ENCODE results near the gene CCDC154.

The CCDC154 gene

GRCh38 chr16:1414532-1415260 is 29.7 kb downstream of the CCDC154 start, which contains the start of gene UNKL:
UNKL (minus strand) TSS chr16:1414704; CDS start chr16:1414691, 13 bp downstream.
- DNase-seq, result peak; percentile 79 to 87

DNA sequence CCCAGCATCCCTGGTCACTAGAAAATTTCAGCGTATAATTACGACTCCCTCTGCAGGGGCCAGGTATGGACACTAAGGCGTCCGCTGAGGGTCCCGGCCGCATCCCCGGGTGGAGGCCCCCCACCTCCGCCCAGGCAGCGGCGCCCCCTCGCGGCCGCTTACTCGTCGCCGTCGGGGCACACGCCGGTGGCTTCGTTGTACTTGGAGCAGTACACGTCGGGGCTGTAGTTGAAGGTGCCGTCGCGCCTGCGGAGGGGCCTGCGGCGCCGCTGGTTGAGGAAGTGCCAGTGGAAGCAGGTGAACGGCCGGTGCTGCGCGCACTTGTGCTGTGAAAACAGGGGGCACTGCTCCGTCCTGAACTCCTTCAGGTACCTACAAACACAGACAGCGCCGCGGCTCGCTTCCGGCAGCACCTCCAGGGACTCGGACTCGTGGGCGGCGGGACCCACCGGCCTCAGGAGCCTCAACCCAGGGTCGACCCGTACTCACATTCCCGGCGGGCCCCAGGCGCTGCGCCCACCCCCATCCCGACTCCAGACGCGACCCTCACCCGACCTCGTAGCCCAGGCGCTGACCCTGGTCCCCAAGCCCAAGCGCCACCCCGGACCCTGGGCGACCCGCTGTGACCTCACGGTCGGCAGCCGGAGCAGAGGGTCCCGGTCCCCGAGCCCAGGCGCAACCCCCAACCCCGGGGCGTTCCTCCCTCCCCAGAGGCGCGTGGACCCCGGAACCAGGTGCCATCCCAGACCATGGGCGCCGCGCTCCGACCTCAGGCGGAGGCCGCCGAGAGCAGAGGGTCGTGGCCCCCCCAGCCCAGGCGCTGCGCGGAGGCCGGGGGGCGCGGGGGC is 30.4 kb downstream of the CCDC154 start:
- peak; percentile 82 to 84 for DNase-seq

GRCh38 chr16:1412847-1413246 is 31.5 kb downstream of the CCDC154 start:
- DNase-seq, result no peak

DNA sequence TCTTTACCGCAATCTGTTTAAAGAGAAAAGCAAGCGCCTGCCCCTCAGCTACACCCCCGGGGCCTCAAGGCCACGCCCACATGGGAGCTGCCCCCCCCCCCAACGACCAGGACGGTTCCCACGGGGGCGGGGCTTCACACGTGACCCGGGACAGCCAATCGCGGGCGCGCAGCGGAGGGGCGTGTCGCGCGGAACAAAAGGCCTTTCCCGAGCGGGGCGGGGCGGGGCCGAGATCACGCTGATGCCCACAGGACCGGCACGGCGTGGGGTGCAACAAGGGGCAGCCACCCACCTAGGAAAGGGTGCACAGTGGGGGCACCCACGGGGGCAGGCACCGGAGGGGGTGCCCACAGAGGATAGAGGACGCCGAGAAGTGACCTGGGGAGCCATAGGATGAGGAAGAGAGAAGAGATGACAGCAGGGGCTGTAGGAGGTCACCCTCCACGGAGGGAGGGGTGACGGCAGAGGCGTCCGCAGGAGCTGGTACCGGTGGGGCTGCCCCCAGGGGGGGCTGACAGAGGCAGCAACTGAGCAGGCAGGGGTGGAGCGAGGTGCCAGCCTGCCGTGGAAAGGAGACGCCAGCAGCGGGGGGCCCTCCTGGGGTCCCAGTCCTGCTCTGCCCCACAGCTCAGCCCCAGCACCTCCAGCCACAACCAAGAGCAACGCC is 36.1 kb downstream of the CCDC154 start:
- DNase-seq, result peak; percentile 99

- no peak for DNase-seq
Observed at GRCh38 chr16:1407753-1408152, 36.6 kb downstream of the CCDC154 start.

DNA sequence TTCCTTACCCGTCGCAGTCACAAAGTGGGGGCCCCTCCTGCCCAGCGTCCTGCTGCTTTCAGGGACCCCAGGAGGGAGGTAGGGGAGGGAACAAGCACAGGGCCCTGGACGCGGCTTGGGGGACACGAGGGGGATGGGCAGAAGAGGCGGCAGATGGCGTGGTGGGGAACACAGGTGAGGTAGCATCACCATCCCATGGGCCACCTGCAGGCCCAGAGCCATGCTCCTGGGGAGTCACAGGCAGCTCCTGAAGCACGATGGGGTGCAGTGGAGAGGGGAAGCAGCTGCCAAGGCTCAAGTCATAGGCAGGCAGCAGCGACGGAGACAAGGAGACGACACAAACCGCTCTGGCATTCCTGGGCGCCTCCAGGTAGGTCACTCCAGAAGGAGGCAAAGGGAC is 40.6 kb downstream of the CCDC154 start:
- DNase-seq, result no peak

- no peak for DNase-seq
Observed at GRCh38 chr16:1403036-1403435, 41.3 kb downstream of the CCDC154 start.

DNA sequence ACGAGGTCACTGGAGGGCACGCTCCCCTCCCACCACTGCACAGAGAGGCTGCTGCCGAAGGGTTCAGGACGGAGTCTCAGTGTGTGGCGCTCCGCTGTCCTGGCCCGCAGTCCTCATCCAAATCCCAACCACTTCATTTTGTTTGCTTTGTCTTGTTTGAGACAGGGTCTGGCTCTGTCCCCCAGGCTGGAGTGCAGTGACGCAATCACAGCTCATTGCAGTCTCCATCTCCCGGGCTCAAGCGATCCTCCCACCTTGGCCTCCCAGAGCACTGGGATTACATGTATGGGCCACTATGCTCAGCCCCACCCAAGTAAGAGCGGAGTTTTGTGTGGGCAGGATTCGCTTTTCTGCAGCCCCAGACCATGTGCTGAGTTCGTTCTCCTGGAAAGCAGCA is 42.6 kb downstream of the CCDC154 start:
- DNase-seq, result no peak

GRCh38 chr16:1401061-1401757 is 43.1 kb downstream of the CCDC154 start:
- DNase-seq, result no peak

DNA sequence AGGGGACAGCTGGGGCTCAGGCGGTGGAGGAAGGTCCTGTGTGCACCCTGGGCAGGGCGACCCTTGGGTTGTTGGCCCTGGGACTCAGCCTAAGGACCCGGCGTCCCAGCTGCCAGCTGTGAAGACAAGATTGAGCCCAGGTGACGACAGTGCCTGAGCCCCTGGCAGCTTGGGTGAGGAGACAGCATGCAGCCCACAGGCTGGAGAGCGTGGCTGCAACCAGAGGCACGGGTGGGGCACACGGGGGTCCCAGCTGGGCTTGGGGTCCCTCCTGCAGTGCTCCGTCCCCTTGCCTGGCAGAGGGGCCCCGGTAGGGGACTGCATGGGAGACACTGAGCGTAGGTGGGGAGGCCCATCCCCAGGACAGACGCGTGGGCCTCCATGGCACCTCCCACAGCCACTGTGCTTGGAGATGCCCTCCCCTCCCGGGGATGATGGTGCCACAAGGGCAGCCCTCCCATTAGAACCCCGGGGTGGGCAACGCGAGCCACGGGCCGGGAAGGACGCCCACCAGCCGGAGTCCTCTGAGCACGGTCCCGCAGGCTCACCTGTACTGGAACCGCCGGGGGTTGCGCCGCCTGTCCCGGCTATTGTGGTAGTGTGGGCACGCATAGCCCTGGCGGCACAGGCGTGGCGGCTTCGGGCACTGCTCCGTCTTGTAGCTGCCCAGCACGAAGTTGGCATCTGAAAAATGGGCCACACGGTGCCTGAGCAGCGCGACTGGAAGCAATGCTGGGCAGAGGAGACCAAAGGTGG is 45.4 kb downstream of the CCDC154 start:
- no peak for DNase-seq

DNA sequence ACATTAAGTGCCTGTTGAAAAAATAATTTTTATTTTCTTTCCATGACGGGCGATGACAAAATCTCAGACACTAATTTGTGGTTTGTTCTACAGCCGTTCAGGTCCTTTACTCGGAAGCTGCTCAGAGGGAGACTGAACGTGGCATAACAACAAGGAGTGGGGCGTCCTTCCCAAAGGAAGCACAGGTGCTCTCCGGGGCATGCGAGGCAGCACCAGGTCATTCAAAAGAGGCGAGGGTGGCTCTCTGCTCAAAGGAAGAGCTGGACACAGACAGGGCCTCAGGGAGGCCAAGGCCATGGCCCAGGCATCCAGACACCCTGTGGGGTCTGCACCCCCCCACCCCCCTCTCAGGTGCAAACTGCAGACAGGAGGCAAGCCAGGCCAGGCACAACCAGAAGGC is 46.0 kb downstream of the CCDC154 start:
- DNase-seq, result no peak

GRCh38 chr16:1397779-1398178 is 46.6 kb downstream of the CCDC154 start:
- DNase-seq, result no peak

- no peak for DNase-seq
Observed at GRCh38 chr16:1395444-1396031, 48.8 kb downstream of the CCDC154 start.

GRCh38 chr16:1394367-1394951 is 49.9 kb downstream of the CCDC154 start:
- no peak for DNase-seq

DNA sequence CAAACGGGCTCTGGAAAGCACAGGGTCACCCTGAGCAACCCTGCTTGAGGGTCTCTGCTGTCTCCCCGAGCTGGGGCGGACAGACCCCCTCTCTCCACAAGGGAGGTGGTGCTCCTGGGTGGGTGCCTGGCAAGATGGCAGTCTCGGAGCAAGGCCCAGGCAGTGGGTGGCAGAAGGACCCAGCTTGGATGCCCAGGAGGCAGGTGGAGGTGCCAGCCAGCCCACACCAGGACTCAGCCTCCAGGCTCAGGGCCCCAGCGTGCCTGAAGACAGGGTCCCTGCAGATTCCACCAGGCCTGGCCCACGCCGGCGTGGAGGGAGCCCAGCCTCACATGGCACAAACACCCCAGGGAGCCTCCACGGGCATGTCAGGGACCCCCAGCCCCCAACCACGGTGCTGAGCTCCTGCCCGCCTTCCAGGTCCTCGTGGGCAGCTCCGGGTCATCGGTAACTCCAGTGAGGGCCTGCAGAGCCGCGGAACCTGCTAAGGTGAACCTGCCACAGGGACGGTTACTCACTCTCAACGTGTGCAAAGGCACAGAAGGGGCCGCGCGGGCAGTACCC is 50.7 kb downstream of the CCDC154 start:
- DNase-seq, result no peak

DNA sequence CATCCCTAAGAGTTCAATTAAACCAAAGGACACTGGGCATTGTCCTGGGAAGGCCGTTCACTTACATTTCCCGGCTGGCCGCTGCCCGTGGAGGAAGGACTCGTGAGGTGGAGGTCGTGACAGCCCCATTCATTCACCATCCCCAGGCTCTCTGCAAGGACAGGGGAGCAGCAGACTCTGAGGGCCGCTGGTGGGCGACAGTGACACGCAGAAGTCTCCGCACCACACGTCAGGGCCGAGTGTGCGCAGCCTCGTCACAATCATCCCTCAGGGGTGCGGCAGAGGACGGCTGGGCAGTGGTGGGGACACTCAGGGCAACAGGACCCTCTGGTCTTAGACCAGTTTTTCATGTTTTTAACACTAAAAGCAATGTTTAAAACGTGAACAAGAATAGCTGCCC is 51.5 kb downstream of the CCDC154 start:
- no peak for DNase-seq

DNA sequence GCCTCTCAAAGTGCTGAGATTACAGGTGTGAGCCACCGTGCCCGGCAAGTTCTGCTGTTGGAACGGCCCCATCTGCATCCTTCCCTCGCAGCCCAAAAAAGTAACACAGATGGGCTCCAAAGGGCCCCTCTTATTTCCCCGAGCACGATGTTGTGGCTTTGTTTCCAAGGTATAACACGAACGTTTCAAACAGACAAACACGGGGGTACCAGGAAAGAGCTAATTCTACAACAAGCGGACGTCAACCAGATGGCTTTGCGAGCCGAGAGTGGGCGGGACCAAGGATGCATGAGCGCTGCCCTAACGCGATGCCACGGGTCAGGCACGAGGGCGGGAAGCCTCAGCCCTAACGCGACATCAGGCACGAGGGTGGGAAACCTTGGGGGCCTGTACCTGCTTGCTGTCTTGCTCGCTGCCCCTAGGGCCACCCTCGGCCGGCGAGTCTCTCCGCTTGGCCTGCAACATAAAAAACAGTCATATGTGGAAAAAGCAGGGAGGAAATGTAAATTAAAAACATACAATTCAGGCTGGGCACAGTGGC is 54.0 kb downstream of the CCDC154 start:
- no peak for DNase-seq

- DNase-seq, result no peak
Observed at GRCh38 chr16:1389762-1390161, 54.6 kb downstream of the CCDC154 start.

DNA sequence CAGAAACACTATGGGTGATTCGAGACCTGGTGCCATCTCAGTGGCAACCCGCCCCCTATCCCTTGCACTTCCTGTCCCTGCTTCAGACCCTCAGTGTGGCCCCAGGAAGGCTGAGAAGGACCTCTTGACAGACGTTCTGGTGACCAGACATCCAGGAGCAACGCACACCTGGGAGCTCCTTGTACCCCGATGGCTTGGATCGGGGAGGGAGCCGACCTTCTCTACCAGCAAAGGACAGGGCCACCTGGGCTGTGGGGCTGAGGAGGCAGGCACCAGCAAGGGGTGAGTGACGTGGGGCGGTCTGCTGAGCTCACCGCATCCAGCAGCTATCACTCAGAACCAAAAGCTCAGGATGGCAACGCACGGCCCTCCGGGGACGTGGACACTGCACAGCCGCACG is 57.0 kb downstream of the CCDC154 start:
- DNase-seq, result no peak

GRCh38 chr16:1385232-1385631 is 59.1 kb downstream of the CCDC154 start:
- no peak for DNase-seq
